BJ (cell line): ENCODE data around the gene HINFP. TPM values are rescaled to one million over a fixed set of nuclear protein-coding genes. Genes with fewer than 3 reads are reported as not detected.

ENCODE experiments used
- CTCF ChIA-PET: fragments of 350-600 bp; formaldehyde crosslinking; extraction: SDS; loops from one replicate; lab custom pipeline; 2021; ENCODE audit warnings: antibody characterized with exemption, inconsistent platforms; lab: Yijun Ruan, JAX
- POLR2A ChIA-PET: fragments of 300-600 bp; sonication (Branson Sonifier 250); formaldehyde crosslinking; extraction: SDS; loops from one replicate; lab custom pipeline; 2021; ENCODE audit warnings: antibody characterized with exemption; lab: Charles Lee
- DNase-seq: peaks from one replicate; pipeline ENCODE4 v3.0.0-alpha.2; 2011; ENCODE audit warnings: low read depth
- H3K27me3 ChIP-seq: 2 replicates; pipeline ENCODE4 v1.6.0; 2011; ENCODE audit warnings: low read length; ENCODE audit not compliant: control insufficient read depth, insufficient read depth
- H3K36me3 ChIP-seq: 2 replicates; pipeline ENCODE4 v1.5.1; 2011; ENCODE audit warnings: low read length; ENCODE audit not compliant: control insufficient read depth, insufficient read depth
- H3K4me3 ChIP-seq: 2 replicates; pipeline ENCODE4 v1.5.1; 2011; ENCODE audit warnings: low read depth, mild to moderate bottlenecking, control low read depth, low read length
- polyA plus RNA-seq: library from polyadenylated mRNA; depleted of rRNA; stranded (reverse); fragments of >200 nt; gene quantifications from 2 replicates; pipeline ENCODE4 v1.2.3, GENCODE V29; 2011
- TF ChIP-seq, protein P1 (sequence below): IDR thresholded peaks from 2 replicates; pipeline ENCODE4 v1.5.1; 2011; ENCODE audit warnings: low read depth, mild to moderate bottlenecking, control low read depth, inconsistent platforms, low read length, moderate library complexity; ENCODE audit not compliant: insufficient read depth

The HINFP gene
- polyA plus RNA-seq, 1 experiment, result 27.3 TPM

DNA sequence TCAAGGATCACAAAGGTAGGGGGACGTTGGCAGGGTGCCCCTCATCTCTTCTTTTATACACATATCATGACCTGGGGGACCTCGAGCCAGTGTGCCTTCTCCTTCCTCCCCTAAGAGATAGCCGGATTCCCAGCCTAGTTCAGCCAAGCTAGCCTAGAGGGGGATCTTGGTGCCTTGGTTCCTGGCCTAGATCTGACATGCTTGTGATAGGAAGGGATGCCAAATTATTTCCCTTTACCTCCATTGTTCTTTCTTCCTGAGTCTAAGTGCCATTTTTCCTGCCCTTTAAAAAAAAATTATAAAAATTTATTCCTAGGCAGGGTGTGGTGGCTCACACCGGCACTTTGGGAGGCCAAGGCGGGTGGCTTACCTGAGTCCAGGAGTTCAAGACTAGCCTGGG lies 7.0 kb upstream of the HINFP start:
- POLR2A ChIA-PET, result no interaction called here
- H3K36me3 ChIP-seq, result peaks cover 25% of the 10 kb centered on the region
- H3K27me3 ChIP-seq, result no peaks in the 10 kb centered on the region
- TF ChIP-seq, protein P1, sequence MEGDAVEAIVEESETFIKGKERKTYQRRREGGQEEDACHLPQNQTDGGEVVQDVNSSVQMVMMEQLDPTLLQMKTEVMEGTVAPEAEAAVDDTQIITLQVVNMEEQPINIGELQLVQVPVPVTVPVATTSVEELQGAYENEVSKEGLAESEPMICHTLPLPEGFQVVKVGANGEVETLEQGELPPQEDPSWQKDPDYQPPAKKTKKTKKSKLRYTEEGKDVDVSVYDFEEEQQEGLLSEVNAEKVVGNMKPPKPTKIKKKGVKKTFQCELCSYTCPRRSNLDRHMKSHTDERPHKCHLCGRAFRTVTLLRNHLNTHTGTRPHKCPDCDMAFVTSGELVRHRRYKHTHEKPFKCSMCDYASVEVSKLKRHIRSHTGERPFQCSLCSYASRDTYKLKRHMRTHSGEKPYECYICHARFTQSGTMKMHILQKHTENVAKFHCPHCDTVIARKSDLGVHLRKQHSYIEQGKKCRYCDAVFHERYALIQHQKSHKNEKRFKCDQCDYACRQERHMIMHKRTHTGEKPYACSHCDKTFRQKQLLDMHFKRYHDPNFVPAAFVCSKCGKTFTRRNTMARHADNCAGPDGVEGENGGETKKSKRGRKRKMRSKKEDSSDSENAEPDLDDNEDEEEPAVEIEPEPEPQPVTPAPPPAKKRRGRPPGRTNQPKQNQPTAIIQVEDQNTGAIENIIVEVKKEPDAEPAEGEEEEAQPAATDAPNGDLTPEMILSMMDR, result no peak
- H3K4me3 ChIP-seq, result no peak overlapping the region
- no peak for DNase-seq
- CTCF ChIA-PET, result no interaction called here

DNA sequence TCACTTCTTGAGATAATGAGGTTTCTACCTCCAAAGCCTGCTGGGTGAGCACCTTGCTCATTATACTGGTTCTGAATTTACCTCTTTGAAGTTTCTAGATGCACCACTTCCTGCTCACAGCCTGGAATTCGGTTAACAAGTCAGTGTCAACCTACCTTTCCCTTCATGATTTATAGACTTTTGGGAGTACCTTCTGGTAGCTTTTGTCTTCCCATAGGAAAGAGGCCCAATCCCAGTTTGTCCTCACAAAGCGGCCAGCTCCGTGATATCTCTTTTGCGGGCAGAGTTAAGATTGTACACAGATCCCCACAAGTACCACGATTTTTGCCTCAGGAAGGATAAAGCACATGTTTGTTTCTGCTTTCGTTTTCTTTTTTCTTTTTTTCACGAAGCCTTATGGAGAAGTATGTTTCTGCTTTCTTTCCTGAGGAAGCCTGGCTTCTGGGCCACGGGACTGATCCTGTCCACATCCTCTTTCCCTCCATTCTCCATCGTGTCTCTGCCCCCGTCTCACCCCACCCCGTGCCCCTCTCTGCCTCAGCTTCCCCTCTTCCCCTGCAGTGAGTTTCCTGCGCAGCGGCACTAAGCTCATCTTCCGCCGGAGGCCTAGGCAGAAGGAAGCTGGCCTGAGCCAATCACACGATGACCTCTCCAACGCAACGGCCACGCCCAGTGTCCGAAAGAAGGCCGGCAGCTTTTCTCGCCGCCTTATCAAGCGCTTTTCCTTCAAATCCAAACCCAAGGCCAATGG lies 5.7 kb upstream of the HINFP start:
- ChIA-PET CTCF (no interaction called here), POLR2A (no interaction called here)
- no peak overlapping the region for H3K4me3 ChIP-seq
- no peak for DNase-seq
- H3K36me3 ChIP-seq, result peaks cover 24% of the 10 kb centered on the region
- H3K27me3 ChIP-seq, result no peaks in the 10 kb centered on the region
- TF ChIP-seq, protein P1, result no peak

DNA sequence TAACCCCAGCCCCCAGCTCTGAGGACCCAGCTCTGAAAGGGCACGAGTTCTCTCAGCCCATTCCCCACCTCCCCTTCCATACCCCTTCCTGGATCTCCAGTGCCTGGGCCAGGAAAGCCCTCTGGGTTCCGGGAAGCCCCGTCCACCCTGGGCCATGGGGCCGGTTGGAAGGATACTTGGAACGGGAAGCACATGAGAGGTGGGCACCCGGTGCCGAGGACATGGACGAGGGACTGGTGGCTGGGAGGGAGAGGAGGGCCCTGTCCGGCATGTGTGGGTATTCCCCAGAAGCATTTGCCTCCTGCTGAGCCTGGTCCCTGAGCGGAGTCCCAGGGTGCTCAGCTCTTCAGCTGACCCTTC lies 5.2 kb upstream of the HINFP start:
- H3K4me3 ChIP-seq, result no peak overlapping the region
- H3K27me3 ChIP-seq, result no peaks in the 10 kb centered on the region
- H3K36me3 ChIP-seq, result peaks cover 20% of the 10 kb centered on the region
- POLR2A ChIA-PET, result no interaction called here
- CTCF ChIA-PET, result no interaction called here
- TF ChIP-seq, protein P1, result no peak
- no peak for DNase-seq

DNA sequence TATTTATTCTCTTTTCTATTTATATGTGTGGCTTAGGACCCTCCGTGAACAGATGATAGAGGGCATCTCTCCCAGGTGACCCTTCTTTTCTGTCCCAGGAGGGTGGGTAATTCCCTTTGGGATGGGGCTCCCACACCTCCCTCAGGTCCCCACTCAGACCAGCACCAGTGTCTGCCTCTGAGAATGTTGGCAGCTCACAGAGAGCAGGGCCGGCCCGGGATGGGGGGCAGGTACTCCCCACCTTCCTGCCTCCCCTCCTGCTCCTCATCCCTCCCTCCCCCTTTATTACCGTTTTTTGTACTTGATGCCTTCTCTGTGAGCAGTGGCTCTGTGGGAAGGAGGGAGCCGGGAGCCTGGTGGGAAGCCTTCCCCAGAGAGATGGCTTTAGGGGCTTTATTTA lies 4.8 kb upstream of the HINFP start:
- ChIA-PET CTCF (no interaction called here), POLR2A (no interaction called here)
- Histone ChIP-seq H3K4me3 (no peak overlapping the region), H3K27me3 (no peaks in the 10 kb centered on the region), H3K36me3 (peaks cover 18% of the 10 kb centered on the region)
- TF ChIP-seq, protein P1, result no peak
- no peak for DNase-seq

DNA sequence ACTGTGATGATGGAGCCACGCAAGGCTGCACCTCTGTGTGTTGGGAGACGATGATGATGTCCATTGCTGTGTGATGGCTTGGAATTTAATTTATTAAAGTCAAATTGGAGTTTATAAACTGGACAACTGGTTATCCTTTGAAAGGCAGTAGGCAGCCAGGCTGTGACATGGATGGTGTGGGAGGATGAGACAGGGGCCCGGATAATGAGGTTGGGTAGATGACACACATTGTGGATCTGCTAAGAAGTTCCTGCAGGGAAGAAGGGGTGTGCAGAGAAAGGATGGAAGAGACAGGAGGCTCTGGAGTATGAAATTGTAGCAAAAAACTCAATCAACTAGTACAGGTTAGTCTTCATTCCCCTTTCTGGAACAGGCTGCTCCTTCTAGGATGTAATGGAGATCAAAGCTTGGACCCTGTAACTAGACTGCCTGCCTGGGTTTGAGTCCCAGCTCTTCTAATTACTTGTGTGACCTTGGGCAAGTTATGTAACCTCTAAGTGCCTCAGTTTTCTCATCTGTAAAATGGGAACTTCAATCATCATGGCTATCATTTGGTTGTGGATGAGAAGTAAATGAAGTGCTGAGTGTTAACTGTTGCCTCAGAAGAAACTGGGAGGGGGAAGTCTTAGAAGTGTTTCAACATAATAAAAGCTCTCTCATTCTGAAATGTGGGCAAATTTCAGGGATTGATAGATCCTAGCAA lies 4.2 kb upstream of the HINFP start:
- Histone ChIP-seq H3K27me3 (no peaks in the 10 kb centered on the region), H3K36me3 (peaks cover 18% of the 10 kb centered on the region), H3K4me3 (no peak overlapping the region)
- TF ChIP-seq, protein P1, result no peak
- DNase-seq, result no peak
- CTCF ChIA-PET, result interaction anchor here (0.9 kb wide), 2 partner anchors 17 to 205 kb away, joined by 3 to 4 read pairs; no protein-coding TSS in a partner anchor
- POLR2A ChIA-PET, result no interaction called here
